Panc1 (cell line): ENCODE measurements around the gene GRIN1. TPM values are rescaled to one million over a fixed set of nuclear protein-coding genes. Genes with fewer than 3 reads are reported as not detected.
A peak's percentile ranks its signal among the peaks of the same experiment; 100 is the strongest.

ENCODE experiments used
- ATAC-seq: fragments of 200-7000 bp; cut with Tn5 transposase; 2 replicates; pipeline ENCODE4 v1.9.1; 2020; ENCODE audit warnings: mild to moderate bottlenecking, moderate library complexity
- BruUV-seq: library from RNA; stranded (reverse); fragments of 400-500 nt; replicated peaks from 2 replicates; lab custom pipeline; 2021; lab: Mats Ljungman, UMichigan
- CTCF ChIA-PET: fragments of 300-600 bp; sonication (Branson Sonifier 250); formaldehyde crosslinking; loops from one replicate; lab custom pipeline; 2022; ENCODE audit warnings: antibody characterized with exemption; lab: Charles Lee
- POLR2A ChIA-PET: fragments of 300-600 bp; sonication (Branson Sonifier 250); formaldehyde crosslinking; loops from one replicate; lab custom pipeline; 2022; ENCODE audit warnings: antibody characterized with exemption; lab: Charles Lee
- DNase-seq: peaks from one replicate; pipeline ENCODE4 v3.0.0-alpha.2; 2010; ENCODE audit warnings: low read depth, low spot score
- H3K27ac ChIP-seq: 2 replicates; pipeline ENCODE4 v1.5.1; 2011; ENCODE audit warnings: mild to moderate bottlenecking, low read length, inconsistent platforms
- H3K27me3 ChIP-seq: fragments of 200-500 bp; sonication (Bioruptor generic); 2 replicates; pipeline ENCODE4 v1.6.0; 2014; ENCODE audit warnings: low read length, inconsistent platforms; ENCODE audit not compliant: control insufficient read depth, insufficient read depth
- H3K36me3 ChIP-seq: fragments of 200-500 bp; sonication (Bioruptor generic); 2 replicates; pipeline ENCODE4 v1.5.1; 2014; ENCODE audit warnings: inconsistent platforms, mild to moderate bottlenecking, low read length, moderate library complexity; ENCODE audit not compliant: control insufficient read depth, insufficient read depth
- H3K4me1 ChIP-seq: 2 replicates; pipeline ENCODE4 v1.5.1; 2011; ENCODE audit warnings: inconsistent platforms, mild to moderate bottlenecking, low read length, moderate library complexity; ENCODE audit not compliant: control insufficient read depth, insufficient read depth
- H3K4me3 ChIP-seq, 2 experiments: 2 replicates each; pipeline ENCODE4 v1.5.1; 2011 to 2012; ENCODE audit warnings: low read depth in 2 of 2, low read length in 2 of 2, mild to moderate bottlenecking in 2 of 2, inconsistent platforms in 1 of 2, moderate library complexity in 1 of 2
- H3K9me3 ChIP-seq: fragments of 200-500 bp; sonication (Bioruptor generic); 2 replicates; pipeline ENCODE4 v1.5.1; 2014; ENCODE audit warnings: low read depth, mild to moderate bottlenecking, inconsistent platforms, low read length, moderate library complexity; ENCODE audit not compliant: control insufficient read depth, insufficient read depth
- CTCF ChIP-seq: fragments of 450-650 bp; IDR thresholded peaks from 2 replicates; pipeline ENCODE4 v1.5.1; 2017; ENCODE audit warnings: mild to moderate bottlenecking
- POLR2AphosphoS5 ChIP-seq: IDR thresholded peaks from 2 replicates; pipeline ENCODE4 v1.6.1; 2012; ENCODE audit warnings: mild to moderate bottlenecking, low read depth, low read length, moderate library complexity
- REST ChIP-seq, 2 experiments: IDR thresholded peaks; 2 replicates each; pipeline ENCODE4 v1.6.1; 2011 to 2012; ENCODE audit warnings: low read depth in 2 of 2, control low read depth in 1 of 2, low read length in 1 of 2, mild to moderate bottlenecking in 1 of 2, moderate library complexity in 1 of 2; ENCODE audit not compliant: insufficient read depth in 1 of 2
- SIN3A ChIP-seq: IDR thresholded peaks from 2 replicates; pipeline ENCODE4 v1.6.1; 2012; ENCODE audit warnings: low read depth, mild to moderate bottlenecking, low read length, moderate library complexity, borderline replicate concordance; ENCODE audit not compliant: insufficient read depth
- TCF7L2 ChIP-seq: IDR thresholded peaks from 2 replicates; pipeline ENCODE4 v1.6.1; 2011; ENCODE audit warnings: mild to moderate bottlenecking, low read depth, low read length, inconsistent platforms
- in situ Hi-C: cut with HindIII; loops from 2 replicates; pipeline ENCODE4 v1.10.0; 2016; ENCODE audit warnings: low sequenced_read_pairs, low pct_unique_long_range_greater_than_20kb
- intact Hi-C: fragments of 100-400 bp; cut with micrococcal nuclease; formaldehyde crosslinking; loops from one replicate; pipeline ENCODE4 v1.10.0; 2022; ENCODE audit not compliant: unreplicated experiment
- total RNA-seq: library from RNA; stranded (reverse); gene quantifications from one replicate; pipeline ENCODE4 v1.2.1, GENCODE V29; 2021; ENCODE audit not compliant: unreplicated experiment

The GRIN1 gene
- total RNA-seq, 1 experiment from 2014 or later = 4.9 TPM

GRCh38 chr9:137106662-137107250, 32.2 kb upstream of the GRIN1 start:
- H3K9me3 ChIP-seq = no peaks in the 10 kb centered on the region
- TF ChIP-seq CTCF (no peak), REST (IDR thresholded peaks at IDR 0.05; ENCODE audit: insufficient read depth in 1 of 2, low read depth in 2 of 2, low read length in 1 of 2) (no peak), SIN3A (no peak), TCF7L2 (no peak), POLR2AphosphoS5 (no peak)
- no peak overlapping the region for H3K27ac ChIP-seq
- H3K36me3 ChIP-seq = no peaks in the 10 kb centered on the region
- ChIA-PET POLR2A (no interaction called here), CTCF (no interaction called here)
- in situ Hi-C loops (no loop called here), intact Hi-C loops (no loop called here)
- no peaks in the 10 kb centered on the region for H3K4me1 ChIP-seq
- H3K4me3 ChIP-seq = no peak overlapping the region
- no peaks in the 10 kb centered on the region for H3K27me3 ChIP-seq
- ATAC-seq = no peak
- no peak for DNase-seq
- BruUV-seq = no TSS peak

GRCh38 chr9:137107312-137107921, 31.5 kb upstream of the GRIN1 start:
- BruUV-seq = no TSS peak
- ATAC-seq (peak; percentile 20; the same call in 1 of the 2 replicates), DNase-seq (no peak)
- TF ChIP-seq REST (IDR thresholded peaks at IDR 0.05; ENCODE audit: insufficient read depth in 1 of 2, low read depth in 2 of 2, low read length in 1 of 2) (no peak), TCF7L2 (no peak), POLR2AphosphoS5 (no peak), SIN3A (no peak), CTCF (no peak)
- Histone ChIP-seq H3K4me3 (no peak overlapping the region), H3K4me1 (no peaks in the 10 kb centered on the region), H3K27ac (no peak overlapping the region), H3K36me3 (no peaks in the 10 kb centered on the region), H3K9me3 (no peaks in the 10 kb centered on the region), H3K27me3 (no peaks in the 10 kb centered on the region)
- in situ Hi-C loops = no loop called here
- ChIA-PET CTCF (no interaction called here), POLR2A (no interaction called here)
- intact Hi-C loops = no loop called here
